CD14-positive monocyte (primary cell): Measurements from ENCODE around the gene STAT6. TPM values are rescaled to one million over a fixed set of nuclear protein-coding genes. Genes with fewer than 3 reads are reported as not detected.
A peak's percentile ranks its signal among the peaks of the same experiment; 100 is the strongest.

Experiments
- DNase-seq, 3 donors: peaks; one replicate each; pipeline ENCODE4 v3.0.0-alpha.2; 2011 to 2022
- H2AFZ ChIP-seq: 2 replicates; pipeline ENCODE4 v1.6.0; 2012; ENCODE audit warnings: mild to moderate bottlenecking, low read depth, low read length, inconsistent platforms; ENCODE audit not compliant: insufficient read depth, poor library complexity, severe bottlenecking
- H3K27ac ChIP-seq, 2 donors: 1 replicate in 1 of 2; 2 replicates in 1 of 2; pipeline ENCODE4 v1.5.1; 2012 to 2013; ENCODE audit warnings: low read length in 2 of 2, control low read depth in 1 of 2, inconsistent platforms in 1 of 2, low read depth in 1 of 2, mild to moderate bottlenecking in 1 of 2
- H3K27me3 ChIP-seq, 2 donors: one replicate each; pipeline versions ENCODE4 v1.6.0 to v1.6.1; 2011 to 2013; ENCODE audit warnings: low read length in 2 of 2; ENCODE audit not compliant: control insufficient read depth in 2 of 2, insufficient read depth in 2 of 2
- H3K36me3 ChIP-seq, 2 donors: replicated peaks in 1 of 2; 1 replicate in 1 of 2; 2 replicates in 1 of 2; pipeline versions ENCODE4 v1.5.1 to v1.6.1; 2012 to 2013; ENCODE audit warnings: low read length in 2 of 2, control low read depth in 1 of 2, inconsistent platforms in 1 of 2, mild to moderate bottlenecking in 1 of 2; ENCODE audit not compliant: insufficient read depth in 2 of 2, control insufficient read depth in 1 of 2
- H3K4me1 ChIP-seq, 2 donors: 1 replicate in 1 of 2; 2 replicates in 1 of 2; pipeline versions ENCODE4 v1.5.1 to v1.6.1; 2012 to 2013; ENCODE audit warnings: low read length in 2 of 2, control low read depth in 1 of 2, inconsistent platforms in 1 of 2, mild to moderate bottlenecking in 1 of 2, moderate library complexity in 1 of 2; ENCODE audit not compliant: insufficient read depth in 2 of 2, control insufficient read depth in 1 of 2
- H3K4me2 ChIP-seq: replicated peaks from 2 replicates; pipeline ENCODE3; 2012; ENCODE audit warnings: low read length, moderate library complexity, mild to moderate bottlenecking; ENCODE audit not compliant: poor library complexity, severe bottlenecking; ENCODE audit errors: extremely low read depth
- H3K4me3 ChIP-seq, 3 experiments: fragments of 200-600 bp in 1 of 3; sonication (generic) in 1 of 3; replicated peaks in 1 of 3; 1 replicate in 2 of 3; 2 replicates in 1 of 3; pipeline ENCODE4 v1.5.1; 2011 to 2013; ENCODE audit warnings: low read length in 3 of 3, mild to moderate bottlenecking in 3 of 3, control low read depth in 2 of 3, low read depth in 2 of 3, inconsistent platforms in 1 of 3, moderate library complexity in 1 of 3
- H3K79me2 ChIP-seq: 2 replicates; pipeline ENCODE4 v1.6.0; 2012; ENCODE audit warnings: mild to moderate bottlenecking, control low read depth, inconsistent platforms, low read length, moderate library complexity; ENCODE audit not compliant: insufficient read depth
- H3K9ac ChIP-seq: 2 replicates; pipeline ENCODE4 v1.6.0; 2017; ENCODE audit warnings: low read length, mild to moderate bottlenecking; ENCODE audit not compliant: insufficient read depth, poor library complexity, severe bottlenecking
- H3K9me3 ChIP-seq, 2 donors: replicated peaks in 1 of 2; 1 replicate in 1 of 2; 2 replicates in 1 of 2; pipeline versions ENCODE4 v1.5.1 to v1.6.1; 2012 to 2013; ENCODE audit warnings: low read length in 2 of 2, control low read depth in 1 of 2; ENCODE audit not compliant: control insufficient read depth in 1 of 2, insufficient read depth in 1 of 2
- H4K20me1 ChIP-seq: 2 replicates; pipeline ENCODE4 v1.6.0; 2012; ENCODE audit warnings: mild to moderate bottlenecking, low read length, control low read depth, moderate library complexity; ENCODE audit not compliant: insufficient read depth
- H3K27ac Mint-ChIP-seq, 7 donors: one replicate each; pipeline ENCODE4 v1.8.0; 2020; ENCODE audit warnings: mild to moderate bottlenecking in 7 of 7, mixed read lengths in 7 of 7, moderate library complexity in 6 of 7, inconsistent platforms in 2 of 7
- H3K27me3 Mint-ChIP-seq, 3 donors: one replicate each; pipeline ENCODE4 v1.8.0; 2021 to 2022; ENCODE audit warnings: low read depth in 3 of 3, mild to moderate bottlenecking in 3 of 3, mixed read lengths in 3 of 3, moderate library complexity in 3 of 3, inconsistent platforms in 1 of 3
- H3K36me3 Mint-ChIP-seq, 2 donors: one replicate each; pipeline ENCODE4 v1.8.0; 2020; ENCODE audit warnings: mixed read lengths in 2 of 2, inconsistent platforms in 1 of 2, mild to moderate bottlenecking in 1 of 2
- H3K4me1 Mint-ChIP-seq: one replicate; pipeline ENCODE4 v1.8.0; 2020; ENCODE audit warnings: mild to moderate bottlenecking, mixed read lengths
- H3K4me3 Mint-ChIP-seq, 2 donors: one replicate each; pipeline ENCODE4 v1.8.0; 2020; ENCODE audit warnings: mild to moderate bottlenecking in 2 of 2, mixed read lengths in 2 of 2, moderate library complexity in 1 of 2
- H3K9me3 Mint-ChIP-seq, 7 donors: one replicate each; pipeline ENCODE4 v1.8.0; 2020 to 2022; ENCODE audit warnings: mixed read lengths in 7 of 7, mild to moderate bottlenecking in 6 of 7, moderate library complexity in 6 of 7, inconsistent platforms in 2 of 7
- WGBS: methylation state at CpG from one replicate; pipeline ENCODE4 v1.1.5; 2013; ENCODE audit warnings: missing lambda C conversion rate; ENCODE audit not compliant: insufficient coverage; 5-methylcytosine and 5-hydroxymethylcytosine counted together
- intact Hi-C, 2 donors: fragments of 100-400 bp; cut with micrococcal nuclease; formaldehyde crosslinking; loops; one replicate each; pipeline versions ENCODE4 v1.15.0 to v1.15.1; 2023
- polyA plus RNA-seq, 3 donors: library from polyadenylated mRNA; depleted of rRNA in 1 of 3; unstranded in 2 of 3; stranded (reverse) in 1 of 3; fragments of 300-500 nt in 2 of 3; fragments of >200 nt in 1 of 3; fragmentation: Illumina TruSeq in 2 of 3; gene quantifications; 1 replicate in 2 of 3; 2 replicates in 1 of 3; pipeline ENCODE4 v1.2.3, GENCODE V29; 2012 to 2021
- TF ChIP-seq, protein P1 (sequence below): fragments of 200-600 bp; IDR thresholded peaks from one replicate; pipeline ENCODE4 v1.8.0; 2022; ENCODE audit warnings: antibody characterized with exemption, mild to moderate bottlenecking

STAT6 gene
- polyA plus RNA-seq, 3 donors, result 132 to 637 (median 154) TPM

DNA sequence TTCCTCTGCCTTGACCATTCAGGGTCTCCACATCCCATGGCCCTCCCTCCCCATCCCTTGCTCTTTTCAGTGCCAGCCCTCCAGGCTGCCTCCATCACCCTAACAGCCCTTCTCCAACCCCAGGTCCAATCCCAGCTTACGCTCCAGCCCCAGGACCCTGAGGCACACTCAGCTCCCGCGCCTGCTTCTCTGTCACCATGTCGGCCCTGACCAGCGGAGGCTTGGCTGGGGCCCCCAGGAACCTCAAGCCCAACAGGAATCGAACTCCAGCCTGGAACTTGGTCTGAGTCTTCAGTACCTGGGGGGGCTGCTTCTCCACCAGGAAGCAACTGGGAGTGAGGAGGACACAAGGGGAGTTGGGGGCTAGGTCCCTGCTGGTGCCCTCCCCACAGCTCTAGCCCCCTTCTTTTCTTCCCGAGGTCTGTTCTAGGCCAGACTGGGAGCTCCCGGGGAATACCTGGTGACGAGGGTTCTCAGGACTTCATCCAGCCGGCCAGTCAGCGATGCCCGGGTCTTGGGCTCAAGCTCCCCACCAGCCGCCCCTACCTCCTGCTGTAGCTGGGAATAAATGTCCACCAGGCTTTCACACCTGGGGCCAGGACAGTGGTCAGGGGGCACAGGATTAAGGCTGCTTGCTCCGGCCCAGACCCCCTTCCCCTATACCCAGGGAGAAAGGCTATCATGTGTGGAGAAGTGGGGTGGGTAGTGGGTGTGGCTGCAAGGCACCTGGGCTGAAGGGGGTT is 6.0 kb downstream of the STAT6 start:
- Mint-ChIP-seq H3K27ac (peak overlapping the region in 5 of 7 donors; percentile 11 to 81 (median 33)), H3K36me3 (peaks cover 66 to 85% of the 10 kb centered on the region in 2 donors), H3K4me1 (peaks cover 59% of the 10 kb centered on the region), H3K27me3 (no peaks in the 10 kb centered on the region), H3K9me3 (peaks cover 0 to 2% (median 0%) of the 10 kb centered on the region in 7 donors), H3K4me3 (no peak overlapping the region)
- Histone ChIP-seq H4K20me1 (peaks cover 100% of the 10 kb centered on the region), H3K4me3 (no peak overlapping the region), H3K4me2 (no peak overlapping the region), H3K9ac (no peak overlapping the region), H3K27ac (peak overlapping the region in 1 of 2 donors; percentile 48), H3K79me2 (peaks cover 50% of the 10 kb centered on the region), H3K36me3 (peaks cover 59 to 83% of the 10 kb centered on the region in 2 donors), H3K4me1 (peaks cover 30 to 66% of the 10 kb centered on the region in 2 donors), H3K27me3 (no peaks in the 10 kb centered on the region), H2AFZ (no peak overlapping the region), H3K9me3 (no peaks in the 10 kb centered on the region)
- DNase-seq, result no peak
- intact Hi-C loops, result no loop called here
- TF ChIP-seq, protein P1, sequence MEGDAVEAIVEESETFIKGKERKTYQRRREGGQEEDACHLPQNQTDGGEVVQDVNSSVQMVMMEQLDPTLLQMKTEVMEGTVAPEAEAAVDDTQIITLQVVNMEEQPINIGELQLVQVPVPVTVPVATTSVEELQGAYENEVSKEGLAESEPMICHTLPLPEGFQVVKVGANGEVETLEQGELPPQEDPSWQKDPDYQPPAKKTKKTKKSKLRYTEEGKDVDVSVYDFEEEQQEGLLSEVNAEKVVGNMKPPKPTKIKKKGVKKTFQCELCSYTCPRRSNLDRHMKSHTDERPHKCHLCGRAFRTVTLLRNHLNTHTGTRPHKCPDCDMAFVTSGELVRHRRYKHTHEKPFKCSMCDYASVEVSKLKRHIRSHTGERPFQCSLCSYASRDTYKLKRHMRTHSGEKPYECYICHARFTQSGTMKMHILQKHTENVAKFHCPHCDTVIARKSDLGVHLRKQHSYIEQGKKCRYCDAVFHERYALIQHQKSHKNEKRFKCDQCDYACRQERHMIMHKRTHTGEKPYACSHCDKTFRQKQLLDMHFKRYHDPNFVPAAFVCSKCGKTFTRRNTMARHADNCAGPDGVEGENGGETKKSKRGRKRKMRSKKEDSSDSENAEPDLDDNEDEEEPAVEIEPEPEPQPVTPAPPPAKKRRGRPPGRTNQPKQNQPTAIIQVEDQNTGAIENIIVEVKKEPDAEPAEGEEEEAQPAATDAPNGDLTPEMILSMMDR, result no peak
- 96% methylated on average over 11 of the region's 14 CpGs for WGBS

DNA sequence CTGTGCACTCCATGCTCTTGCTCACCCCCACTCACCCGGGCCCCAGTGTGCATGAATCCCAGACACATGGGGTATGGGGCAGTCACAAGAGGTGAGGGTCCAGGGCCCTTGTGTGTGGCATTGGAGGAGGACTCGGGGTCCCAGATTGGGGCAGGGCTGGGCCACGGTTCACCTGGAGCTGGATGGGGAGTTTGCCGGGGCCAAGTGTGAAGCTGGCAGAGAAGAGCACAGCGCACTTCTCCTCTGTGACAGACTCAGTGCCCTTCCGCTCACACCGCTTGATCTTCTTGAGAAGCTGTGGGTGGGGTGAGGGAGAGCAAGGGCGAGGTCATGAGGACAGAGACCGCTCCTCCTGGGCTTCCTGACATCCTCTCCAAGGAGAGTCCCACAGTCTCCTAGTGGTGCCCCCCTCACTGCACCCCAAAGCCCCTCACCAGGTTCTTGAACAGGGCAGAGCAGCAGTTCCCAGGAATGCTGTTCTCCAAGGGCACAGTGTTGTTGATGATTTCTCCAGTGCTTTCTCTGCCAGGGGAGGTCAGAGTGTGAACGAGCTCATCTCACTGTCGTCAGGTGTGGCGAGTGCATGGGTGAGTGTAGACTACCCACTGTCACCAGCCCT is 6.8 kb downstream of the STAT6 start:
- TF ChIP-seq, protein P1, result no peak
- no peak overlapping the region for H3K4me3 Mint-ChIP-seq
- no peak overlapping the region for H3K4me2 ChIP-seq
- no peak overlapping the region for H3K4me3 ChIP-seq
- H3K4me1 ChIP-seq, result peaks cover 22 to 58% of the 10 kb centered on the region in 2 donors
- H2AFZ ChIP-seq, result no peak overlapping the region
- no peaks in the 10 kb centered on the region for H3K27me3 Mint-ChIP-seq
- H3K27ac ChIP-seq, result peak overlapping the region in 1 of 2 donors; percentile 48
- H3K9me3 Mint-ChIP-seq, result peaks cover 0 to 2% (median 0%) of the 10 kb centered on the region in 7 donors
- H3K9me3 ChIP-seq, result no peaks in the 10 kb centered on the region
- H3K36me3 Mint-ChIP-seq, result peaks cover 74 to 93% of the 10 kb centered on the region in 2 donors
- intact Hi-C loops, result no loop called here
- peaks cover 44% of the 10 kb centered on the region for H3K79me2 ChIP-seq
- peaks cover 67 to 91% of the 10 kb centered on the region in 2 donors for H3K36me3 ChIP-seq
- no peak for DNase-seq
- H3K27me3 ChIP-seq, result no peaks in the 10 kb centered on the region
- H4K20me1 ChIP-seq, result peaks cover 100% of the 10 kb centered on the region
- 100% methylated on average over 4 of the region's 12 CpGs for WGBS
- H3K9ac ChIP-seq, result no peak overlapping the region
- peaks cover 56% of the 10 kb centered on the region for H3K4me1 Mint-ChIP-seq
- H3K27ac Mint-ChIP-seq, result peak overlapping the region in 4 of 7 donors; percentile 50 to 81 (median 72)
